ENCODE results near the gene KRT31.
"Not testable (repeated sequence)": the region's sequence is repeated elsewhere in the genome, so short reads cannot be mapped to it uniquely, and the experiment has no call there.

Gene KRT31

DNA sequence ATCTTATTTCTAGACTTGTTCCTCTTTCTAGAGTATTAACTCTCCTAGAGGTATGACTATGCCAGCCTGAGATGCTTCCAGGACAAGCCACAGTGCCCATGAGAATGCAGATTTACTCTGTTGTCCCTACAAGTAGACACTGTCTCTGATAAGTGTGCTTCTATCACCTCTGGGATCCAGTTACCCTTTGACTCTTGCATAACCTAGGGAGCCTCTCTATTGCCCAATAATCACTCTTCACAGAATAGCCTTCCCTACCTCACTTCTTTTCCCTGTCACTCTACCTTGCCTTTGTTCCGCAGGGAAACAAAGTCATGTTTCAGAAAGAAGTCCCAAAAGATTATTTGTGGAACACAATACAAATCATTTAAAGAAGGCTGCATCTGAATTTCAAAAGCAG is 13.7 kb downstream of the KRT31 start:
- no peaks in the 10 kb centered on the region for H3K36me3 ChIP-seq (ENCODE audit: control insufficient read depth, insufficient read depth, low read length)
- no peak for DNase-seq (ENCODE audit: extremely low read depth, insufficient read length)
- H3K4me3 ChIP-seq (replicated peaks; ENCODE audit: low read depth, low read length) = no peak overlapping the region
- TF ChIP-seq, protein P1, sequence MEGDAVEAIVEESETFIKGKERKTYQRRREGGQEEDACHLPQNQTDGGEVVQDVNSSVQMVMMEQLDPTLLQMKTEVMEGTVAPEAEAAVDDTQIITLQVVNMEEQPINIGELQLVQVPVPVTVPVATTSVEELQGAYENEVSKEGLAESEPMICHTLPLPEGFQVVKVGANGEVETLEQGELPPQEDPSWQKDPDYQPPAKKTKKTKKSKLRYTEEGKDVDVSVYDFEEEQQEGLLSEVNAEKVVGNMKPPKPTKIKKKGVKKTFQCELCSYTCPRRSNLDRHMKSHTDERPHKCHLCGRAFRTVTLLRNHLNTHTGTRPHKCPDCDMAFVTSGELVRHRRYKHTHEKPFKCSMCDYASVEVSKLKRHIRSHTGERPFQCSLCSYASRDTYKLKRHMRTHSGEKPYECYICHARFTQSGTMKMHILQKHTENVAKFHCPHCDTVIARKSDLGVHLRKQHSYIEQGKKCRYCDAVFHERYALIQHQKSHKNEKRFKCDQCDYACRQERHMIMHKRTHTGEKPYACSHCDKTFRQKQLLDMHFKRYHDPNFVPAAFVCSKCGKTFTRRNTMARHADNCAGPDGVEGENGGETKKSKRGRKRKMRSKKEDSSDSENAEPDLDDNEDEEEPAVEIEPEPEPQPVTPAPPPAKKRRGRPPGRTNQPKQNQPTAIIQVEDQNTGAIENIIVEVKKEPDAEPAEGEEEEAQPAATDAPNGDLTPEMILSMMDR (IDR thresholded peaks at IDR 0.05; ENCODE audit: insufficient read depth, low read length, poor library complexity, severe bottlenecking) = no peak
- no peaks in the 10 kb centered on the region for H3K27me3 ChIP-seq (replicated peaks; ENCODE audit: control insufficient read depth, insufficient read depth, low read length)

DNA sequence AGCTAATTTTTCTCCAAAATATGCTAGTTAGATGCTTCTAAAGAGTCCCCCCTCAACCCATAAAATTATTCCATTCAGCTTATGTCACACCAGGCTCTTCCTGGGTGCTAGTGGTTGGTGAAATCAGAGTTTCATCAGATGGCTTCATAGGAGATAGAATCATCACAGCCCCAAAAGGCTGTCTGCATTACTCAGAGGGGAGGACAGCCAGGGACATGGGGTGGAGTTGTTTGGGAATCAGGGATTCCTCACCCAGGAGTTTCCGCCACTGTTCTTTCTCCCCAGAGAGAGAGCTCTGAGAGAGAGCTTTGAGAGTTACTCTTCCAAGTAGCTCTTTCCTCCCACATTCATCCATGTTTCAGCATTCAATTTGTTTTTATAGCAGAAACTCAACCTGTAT is 15.0 kb downstream of the KRT31 start:
- H3K36me3 ChIP-seq (ENCODE audit: control insufficient read depth, insufficient read depth, low read length) = no peaks in the 10 kb centered on the region
- no peak for DNase-seq (ENCODE audit: extremely low read depth, insufficient read length)
- TF ChIP-seq, protein P1 (IDR thresholded peaks at IDR 0.05; ENCODE audit: insufficient read depth, low read length, poor library complexity, severe bottlenecking) = no peak
- no peaks in the 10 kb centered on the region for H3K27me3 ChIP-seq (replicated peaks; ENCODE audit: control insufficient read depth, insufficient read depth, low read length)
- no peak overlapping the region for H3K4me3 ChIP-seq (replicated peaks; ENCODE audit: low read depth, low read length)

DNA sequence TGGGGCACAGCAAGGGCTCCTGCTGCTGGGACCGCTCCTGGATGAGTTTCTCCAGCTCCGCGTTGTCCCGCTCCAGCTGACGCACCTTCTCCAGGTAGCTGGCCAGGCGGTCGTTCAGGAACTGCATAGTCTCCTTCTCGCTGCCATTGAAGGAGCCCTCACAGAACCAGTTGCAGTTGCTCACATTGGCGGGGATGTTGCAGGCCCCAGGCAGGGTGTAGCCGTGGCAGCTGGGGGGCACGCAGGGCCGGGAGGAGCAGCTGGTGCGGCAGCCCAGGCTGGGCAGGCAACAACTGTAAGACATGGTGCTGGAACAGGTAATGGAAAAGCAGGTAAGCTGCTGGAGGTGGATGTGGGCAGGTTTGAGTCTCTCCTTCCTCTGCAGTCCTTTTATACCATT is 15.5 kb downstream of the KRT31 start, which contains the start of gene KRT34:
Gene KRT34, minus strand, starts transcription at position 364 of the 400 bp plus-strand sequence. Its CDS starts 60 bp downstream, at position 304.
- DNase-seq (ENCODE audit: extremely low read depth, insufficient read length); H3K27me3 ChIP-seq (replicated peaks; ENCODE audit: control insufficient read depth, insufficient read depth, low read length); H3K4me3 ChIP-seq (replicated peaks; ENCODE audit: low read depth, low read length); H3K36me3 ChIP-seq (ENCODE audit: control insufficient read depth, insufficient read depth, low read length): not testable (repeated sequence)

GRCh38 chr17:41380091-41380490 is 17.3 kb downstream of the KRT31 start:
- not testable (repeated sequence) for DNase-seq (ENCODE audit: extremely low read depth, insufficient read length); H3K36me3 ChIP-seq (ENCODE audit: control insufficient read depth, insufficient read depth, low read length); H3K4me3 ChIP-seq (replicated peaks; ENCODE audit: low read depth, low read length)

GRCh38 chr17:41377546-41377945 is 19.9 kb downstream of the KRT31 start:
- H3K36me3 ChIP-seq (ENCODE audit: control insufficient read depth, insufficient read depth, low read length) = no peaks in the 10 kb centered on the region
- no peak for DNase-seq (ENCODE audit: extremely low read depth, insufficient read length)
- no peak overlapping the region for H3K4me3 ChIP-seq (replicated peaks; ENCODE audit: low read depth, low read length)
- TF ChIP-seq, protein P1 (IDR thresholded peaks at IDR 0.05; ENCODE audit: insufficient read depth, low read length, poor library complexity, severe bottlenecking) = no peak
- H3K27me3 ChIP-seq (replicated peaks; ENCODE audit: control insufficient read depth, insufficient read depth, low read length) = no peaks in the 10 kb centered on the region

More at GRCh38 chr17:41380091-41380490, 17.3 kb downstream of the KRT31 start:
- not testable (repeated sequence) for H3K27me3 ChIP-seq (replicated peaks; ENCODE audit: control insufficient read depth, insufficient read depth, low read length)

- TF ChIP-seq, protein P1 (IDR thresholded peaks at IDR 0.05; ENCODE audit: insufficient read depth, low read length, poor library complexity, severe bottlenecking) = no peak
- DNase-seq (ENCODE audit: extremely low read depth, insufficient read length) = no peak
- Histone ChIP-seq H3K36me3 (ENCODE audit: control insufficient read depth, insufficient read depth, low read length) (no peaks in the 10 kb centered on the region), H3K4me3 (replicated peaks; ENCODE audit: low read depth, low read length) (no peak within 1 kb of the TSS), H3K27me3 (replicated peaks; ENCODE audit: control insufficient read depth, insufficient read depth, low read length) (no peaks in the 10 kb centered on the region)
Measured at GRCh38 chr17:41369713-41370112, 27.7 kb downstream of the KRT31 start, which contains the start of gene KRT33B. KRT33B (minus strand) TSS chr17:41369813; CDS start chr17:41369750, 63 bp downstream.

DNA sequence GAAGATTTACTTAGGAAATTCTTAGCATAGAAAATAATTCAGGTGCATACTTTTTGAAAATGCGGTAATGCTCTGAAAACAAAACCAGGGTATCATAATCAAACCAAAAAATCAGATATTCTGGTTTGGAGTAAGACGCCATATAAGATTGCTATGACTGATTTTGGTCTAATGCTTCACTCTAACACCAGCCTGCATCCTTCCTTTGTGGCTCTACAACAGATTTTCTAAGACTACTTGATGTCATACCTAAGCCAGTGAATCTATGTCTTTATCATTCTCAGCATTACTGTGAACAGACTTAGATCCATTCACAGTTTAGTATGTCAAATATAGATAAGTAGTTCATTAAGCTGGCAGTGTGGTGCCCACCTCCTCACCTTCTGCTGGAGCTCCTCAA is 28.4 kb downstream of the KRT31 start:
- Histone ChIP-seq H3K27me3 (replicated peaks; ENCODE audit: control insufficient read depth, insufficient read depth, low read length) (no peaks in the 10 kb centered on the region), H3K36me3 (ENCODE audit: control insufficient read depth, insufficient read depth, low read length) (no peaks in the 10 kb centered on the region), H3K4me3 (replicated peaks; ENCODE audit: low read depth, low read length) (no peak overlapping the region)
- TF ChIP-seq, protein P1 (IDR thresholded peaks at IDR 0.05; ENCODE audit: insufficient read depth, low read length, poor library complexity, severe bottlenecking) = no peak
- no peak for DNase-seq (ENCODE audit: extremely low read depth, insufficient read length)

All from GM06990 (cell line).